GM19240 (cell line): Measurements from ENCODE around the gene TCFL5.

Experiments
- DNase-seq: peaks from one replicate; pipeline ENCODE4 v3.0.0; 2011; ENCODE audit warnings: low spot score; ENCODE audit not compliant: insufficient read length

Gene TCFL5

GRCh38 chr20:62896526-62896925, 34.9 kb upstream of the TCFL5 start:
- no peak for DNase-seq

GRCh38 chr20:62895539-62895938, 33.9 kb upstream of the TCFL5 start:
- DNase-seq = no peak

- DNase-seq = no peak
Measured at GRCh38 chr20:62894261-62894660, 32.6 kb upstream of the TCFL5 start.

GRCh38 chr20:62893700-62894099, 32.1 kb upstream of the TCFL5 start:
- no peak for DNase-seq

GRCh38 chr20:62892348-62893304, 31.0 kb upstream of the TCFL5 start:
- no peak for DNase-seq

GRCh38 chr20:62891111-62891510, 29.5 kb upstream of the TCFL5 start:
- DNase-seq = no peak

- DNase-seq = no peak
Measured at GRCh38 chr20:62890444-62890843, 28.8 kb upstream of the TCFL5 start.

GRCh38 chr20:62889871-62890270, 28.2 kb upstream of the TCFL5 start:
- DNase-seq = no peak

GRCh38 chr20:62889411-62889810, 27.8 kb upstream of the TCFL5 start:
- no peak for DNase-seq

GRCh38 chr20:62888910-62889309, 27.3 kb upstream of the TCFL5 start:
- DNase-seq = no peak

- DNase-seq = no peak
Measured at GRCh38 chr20:62888406-62888805, 26.8 kb upstream of the TCFL5 start.

GRCh38 chr20:62887860-62888239, 26.2 kb upstream of the TCFL5 start:
- no peak for DNase-seq

GRCh38 chr20:62887152-62887859, 25.7 kb upstream of the TCFL5 start:
- no peak for DNase-seq

GRCh38 chr20:62886709-62887058, 25.1 kb upstream of the TCFL5 start:
- no peak for DNase-seq

- no peak for DNase-seq
Measured at GRCh38 chr20:62885896-62886708, 24.5 kb upstream of the TCFL5 start.

GRCh38 chr20:62885046-62885895, 23.6 kb upstream of the TCFL5 start:
- DNase-seq = no peak

GRCh38 chr20:62884556-62884955, 22.9 kb upstream of the TCFL5 start:
- DNase-seq = no peak

- no peak for DNase-seq
Measured at GRCh38 chr20:62882426-62882825, 20.8 kb upstream of the TCFL5 start.

- DNase-seq = no peak
Measured at GRCh38 chr20:62881662-62882395, 20.2 kb upstream of the TCFL5 start.

- DNase-seq = no peak
Measured at GRCh38 chr20:62880935-62881661, 19.5 kb upstream of the TCFL5 start.
